GM12878 (cell line): ENCODE data around the gene RRP36. TPM values are rescaled to one million over a fixed set of nuclear protein-coding genes. Genes with fewer than 3 reads are reported as not detected.

Experiments
- ATAC-seq: fragments of 200-7000 bp; cut with Tn5 transposase; 3 replicates; pipeline ENCODE4 v1.9.1; 2020; ENCODE audit warnings: mild to moderate bottlenecking, moderate library complexity
- BruUV-seq: library from RNA; stranded (reverse); fragments of 400-500 nt; replicated peaks from 2 replicates; lab custom pipeline; 2021; lab: Mats Ljungman, UMichigan
- CTCF ChIA-PET: fragments of 300-600 bp; sonication (Branson Sonifier 250); formaldehyde crosslinking; extraction: SDS; loops from one replicate; lab custom pipeline; 2021; ENCODE audit warnings: inconsistent platforms; lab: Yijun Ruan, JAX
- POLR2A ChIA-PET: fragments of 350-600 bp; formaldehyde crosslinking; extraction: SDS; loops from one replicate; lab custom pipeline; 2021; ENCODE audit warnings: inconsistent platforms; lab: Charles Lee
- RAD21 ChIA-PET: fragments of 300-600 bp; sonication (Branson Sonifier 250); formaldehyde crosslinking; loops from one replicate; lab custom pipeline; 2023; ENCODE audit warnings: antibody characterized with exemption; ENCODE audit not compliant: unreplicated experiment; lab: Charles Lee
- SMC1A ChIA-PET: fragments of 300-600 bp; sonication (Branson Sonifier 250); formaldehyde crosslinking; loops from one replicate; lab custom pipeline; 2023; ENCODE audit not compliant: unreplicated experiment, uncharacterized antibody; lab: Charles Lee
- DNase-seq: peaks from one replicate; pipeline ENCODE4 v3.0.0-alpha.2; 2011; ENCODE audit warnings: low read depth, low spot score
- FAIRE-seq: peaks from 3 replicates; lab custom pipeline; 2011; peaks lifted over from hg19 to GRCh38; lab: Jason Lieb, UNC
- H2AFZ ChIP-seq: 2 replicates; pipeline ENCODE4 v1.6.0; 2011; ENCODE audit warnings: low read depth, low read length, control low read depth; ENCODE audit not compliant: control insufficient read depth
- H3K27ac ChIP-seq: 2 replicates; pipeline ENCODE4 v1.5.1; 2011; ENCODE audit warnings: control low read depth; ENCODE audit not compliant: control insufficient read depth, insufficient read depth
- H3K27me3 ChIP-seq, 2 experiments: replicated peaks in 1 of 2; 2 replicates each; pipeline versions ENCODE4 v1.6.0 to v1.6.1; 2011; ENCODE audit warnings: low read length in 1 of 2; ENCODE audit not compliant: control insufficient read depth in 2 of 2, insufficient read depth in 2 of 2
- H3K36me3 ChIP-seq, 2 experiments: 2 replicates each; pipeline ENCODE4 v1.5.1; 2011; ENCODE audit warnings: low read length in 1 of 2; ENCODE audit not compliant: control insufficient read depth in 2 of 2, insufficient read depth in 2 of 2
- H3K4me1 ChIP-seq: 2 replicates; pipeline ENCODE4 v1.6.1; 2011; ENCODE audit warnings: mild to moderate bottlenecking, low read length, moderate library complexity, mixed read lengths; ENCODE audit not compliant: control insufficient read depth, insufficient read depth
- H3K4me2 ChIP-seq: 2 replicates; pipeline ENCODE4 v1.6.0; 2011; ENCODE audit warnings: control low read depth; ENCODE audit not compliant: control insufficient read depth, insufficient read depth
- H3K4me3 ChIP-seq: fragments of 200-600 bp; sonication (generic); 2 replicates; pipeline ENCODE4 v1.5.1; 2016
- H3K79me2 ChIP-seq: 2 replicates; pipeline ENCODE4 v1.6.0; 2011; ENCODE audit warnings: low read length; ENCODE audit not compliant: control insufficient read depth, insufficient read depth
- H3K9ac ChIP-seq: 2 replicates; pipeline ENCODE4 v1.8.0; 2011; ENCODE audit warnings: low read length, control low read depth, mixed read lengths; ENCODE audit not compliant: control insufficient read depth, insufficient read depth
- H3K9me3 ChIP-seq: replicated peaks from 3 replicates; pipeline ENCODE4 v1.5.1; 2011; ENCODE audit warnings: mild to moderate bottlenecking, low read length; ENCODE audit not compliant: control insufficient read depth, insufficient read depth
- H4K20me1 ChIP-seq: 2 replicates; pipeline ENCODE4 v1.6.0; 2011; ENCODE audit not compliant: control insufficient read depth, insufficient read depth
- BMI1 ChIP-seq: fragments of 450-650 bp; IDR thresholded peaks from 2 replicates; pipeline ENCODE4 v1.6.1; 2016; ENCODE audit warnings: mild to moderate bottlenecking, moderate library complexity, borderline replicate concordance
- CBX5 ChIP-seq: sonication (generic); IDR thresholded peaks from 2 replicates; pipeline ENCODE4 v1.6.1; 2016; ENCODE audit warnings: low read depth, moderate library complexity, mild to moderate bottlenecking, inconsistent platforms
- E2F8 ChIP-seq: fragments of 450-650 bp; IDR thresholded peaks from 2 replicates; pipeline ENCODE4 v1.6.1; 2018; ENCODE audit warnings: mild to moderate bottlenecking, low read depth, moderate library complexity; ENCODE audit not compliant: partially characterized antibody
- E4F1 ChIP-seq: fragments of 450-650 bp; IDR thresholded peaks from 2 replicates; pipeline ENCODE4 v1.6.1; 2018; ENCODE audit warnings: borderline replicate concordance, mild to moderate bottlenecking; ENCODE audit not compliant: partially characterized antibody
- ETV6 ChIP-seq, 2 experiments: fragments of 450-650 bp in 1 of 2; IDR thresholded peaks in 1 of 2; conservative IDR thresholded peaks in 1 of 2; 2 replicates each; pipeline ENCODE4 v1.6.1; 2014; ENCODE audit warnings: antibody characterized with exemption in 1 of 2, borderline replicate concordance in 1 of 2, low read depth in 1 of 2, mild to moderate bottlenecking in 1 of 2, moderate library complexity in 1 of 2
- IRF3 ChIP-seq: fragments of 450-650 bp; IDR thresholded peaks from 2 replicates; pipeline ENCODE4 v1.6.1; 2014; ENCODE audit warnings: mild to moderate bottlenecking
- IRF4 ChIP-seq: IDR thresholded peaks from 2 replicates; pipeline ENCODE4 v1.6.1; 2011; ENCODE audit warnings: low read depth, low read length
- MLLT1 ChIP-seq: fragments of 450-650 bp; IDR thresholded peaks from 2 replicates; pipeline ENCODE4 v1.6.1; 2016; ENCODE audit warnings: mild to moderate bottlenecking
- MTA2 ChIP-seq: fragments of 450-650 bp; IDR thresholded peaks from 2 replicates; pipeline ENCODE4 v1.6.1; 2016; ENCODE audit warnings: low read depth, mild to moderate bottlenecking, moderate library complexity
- NBN ChIP-seq: fragments of 450-650 bp; IDR thresholded peaks from 2 replicates; pipeline ENCODE4 v1.6.1; 2016
- NR2F1 ChIP-seq: fragments of 450-650 bp; conservative IDR thresholded peaks from 2 replicates; pipeline ENCODE4 v1.6.1; 2017; ENCODE audit warnings: mild to moderate bottlenecking
- POLR2A ChIP-seq: IDR thresholded peaks from 2 replicates; pipeline ENCODE4 v1.6.1; 2011; ENCODE audit warnings: low read depth, mild to moderate bottlenecking, low read length
- RAD21 ChIP-seq: IDR thresholded peaks from 2 replicates; pipeline ENCODE4 v1.6.1; 2011; ENCODE audit warnings: mild to moderate bottlenecking, low read depth, low read length, moderate library complexity; ENCODE audit not compliant: insufficient read depth
- TARDBP ChIP-seq: IDR thresholded peaks from 2 replicates; pipeline ENCODE4 v1.6.1; 2016; ENCODE audit warnings: borderline replicate concordance
- WGBS: methylation state at CpG from one replicate; pipeline ENCODE4 v1.1.6; 2016; ENCODE audit warnings: low lambda C conversion rate; ENCODE audit not compliant: insufficient replicate concordance, insufficient coverage; ENCODE audit errors: missing lambda C conversion rate; 5-methylcytosine and 5-hydroxymethylcytosine counted together
- in situ Hi-C: fragments of 300-500 bp; cut with MboI; formaldehyde crosslinking; loops from 9 replicates; pipeline ENCODE4 v1.14.3; 2018; ENCODE audit warnings: mixed read lengths
- intact Hi-C: fragments of 100-400 bp; cut with micrococcal nuclease; formaldehyde crosslinking; loops from one replicate; pipeline ENCODE4 v1.14.2; 2022; ENCODE audit not compliant: unreplicated experiment
- polyA plus RNA-seq, 11 experiments: library from polyadenylated mRNA; depleted of rRNA in 4 of 11; unstranded in 6 of 11; stranded (reverse) in 5 of 11; fragments of >200 nt; fragmentation: Nextera tagmentation in 4 of 11; fragmentation: Illumina TruSeq in 1 of 11; extraction: Ambion mirVana in 4 of 11; extraction: Trizol in 1 of 11; gene quantifications; 1 replicate in 1 of 11; 2 replicates in 10 of 11; pipeline versions ENCODE4 v1.2.1 to v1.2.3, GENCODE V29; 2011 to 2016; ENCODE audit warnings: inconsistent platforms in 2 of 11, missing spikeins in 2 of 11, low read depth in 1 of 11
- total RNA-seq, 4 experiments: library from RNA; depleted of rRNA in 3 of 4; stranded (reverse); fragments of >200 nt in 3 of 4; fragmentation: Illumina TruSeq in 1 of 4; extraction: Trizol in 1 of 4; gene quantifications; 2 replicates each; pipeline versions ENCODE4 v1.2.1 to v1.2.3, GENCODE V29; 2013 to 2021

Gene RRP36
- total and polyA plus RNA-seq, 10 of the 15 experiments (the other 5 are each of a cell fraction or from before 2014, with no cell fraction given): 17.6 to 101 (median 69.7) TPM

DNA sequence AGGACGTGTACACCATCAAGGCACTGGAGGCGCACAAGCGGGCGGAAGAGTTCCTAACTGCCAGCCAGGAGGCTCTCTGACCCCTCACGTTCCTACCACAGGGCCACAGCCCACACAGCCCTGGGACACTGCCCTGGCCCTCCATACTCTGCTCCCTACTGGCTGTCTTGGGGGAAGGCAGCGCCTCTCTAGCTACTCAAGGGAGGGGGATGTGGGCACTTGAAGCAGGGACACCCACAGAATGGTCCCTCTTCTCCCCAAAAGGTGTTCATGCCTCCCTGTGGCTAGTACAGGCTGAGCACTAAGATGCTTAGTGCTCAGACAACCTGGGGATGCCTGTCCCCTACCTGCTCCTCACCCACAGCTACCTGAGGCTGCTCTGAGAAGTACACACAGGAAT is 10.2 kb upstream of the RRP36 start:
- intact Hi-C loops (no loop called here), in situ Hi-C loops (no loop called here)
- ChIA-PET POLR2A (interaction anchor here (1.0 kb wide), 1 partner anchor 28 kb away, joined by 3 read pairs; no protein-coding TSS in a partner anchor), SMC1A (interaction anchor here (1.1 kb wide), 1 partner anchor 25 kb away, joined by 4 read pairs; no protein-coding TSS in a partner anchor), RAD21 (interaction anchor here (1.3 to 1.4 kb wide), 2 partner anchors 48 to 132 kb away, joined by 3 to 5 read pairs; partner anchors contain the start of genes KLC4 and MRPL2), CTCF (interaction anchor here (0.5 to 4.1 kb wide), 5 partner anchors 48 to 153 kb away, joined by 3 to 26 read pairs (median 4); partner anchors contain the start of genes CNPY3, KLC4 and MRPL2)
- Histone ChIP-seq H3K4me3 (no peak overlapping the region), H4K20me1 (no peaks in the 10 kb centered on the region), H3K4me2 (no peak overlapping the region), H3K36me3 (peaks cover 26 to 29% of the 10 kb centered on the region in 2 experiments), H3K79me2 (peaks cover 23% of the 10 kb centered on the region), H3K9me3 (no peaks in the 10 kb centered on the region), H3K27me3 (no peaks in the 10 kb centered on the region), H3K4me1 (peaks cover 7% of the 10 kb centered on the region), H2AFZ (no peak overlapping the region), H3K9ac (no peak overlapping the region), H3K27ac (no peak overlapping the region)
- ATAC-seq: no peak
- FAIRE-seq: no peak
- BruUV-seq: no TSS peak
- no peak for DNase-seq
- 94% methylated on average over 6 of the region's 6 CpGs for whole genome bisulfite sequencing
- TF ChIP-seq ETV6 (conservative IDR thresholded peaks at IDR 0.05 in 1 of 2, IDR thresholded peaks at IDR 0.05 in 1 of 2; ENCODE audit: borderline replicate concordance in 1 of 2, low read depth in 1 of 2): no peak
- TF ChIP-seq RAD21: no peak
- no peak for TF ChIP-seq E2F8
- TF ChIP-seq MTA2: no peak
- TF ChIP-seq NBN: no peak
- TF ChIP-seq E4F1: no peak
- no peak for TF ChIP-seq POLR2A
- TF ChIP-seq BMI1: no peak
- TF ChIP-seq IRF4: no peak
- TF ChIP-seq IRF3: no peak
- no peak for TF ChIP-seq NR2F1
- no peak for TF ChIP-seq MLLT1
- no peak for TF ChIP-seq CBX5
- no peak for TF ChIP-seq TARDBP
